Subcutaneous abdominal adipose tissue (tissue), 5 donors: ENCODE measurements around the gene PLCB1.

Source experiments
- H3K27ac ChIP-seq: one replicate; pipeline ENCODE4 v1.7.0; 2013; ENCODE audit warnings: low read depth, mild to moderate bottlenecking, inconsistent platforms, low read length, moderate library complexity
- H3K27me3 ChIP-seq, 5 donors: one replicate each; pipeline ENCODE4 v1.7.0; 2013; ENCODE audit warnings: low read length in 5 of 5, inconsistent platforms in 1 of 5; ENCODE audit not compliant: control insufficient read depth in 5 of 5, insufficient read depth in 4 of 5
- H3K36me3 ChIP-seq, 5 donors: one replicate each; pipeline ENCODE4 v1.7.0; 2013; ENCODE audit warnings: low read length in 5 of 5; ENCODE audit not compliant: control insufficient read depth in 5 of 5, insufficient read depth in 5 of 5
- H3K4me1 ChIP-seq, 5 donors: one replicate each; pipeline ENCODE4 v1.7.0; 2013; ENCODE audit warnings: low read length in 5 of 5, mild to moderate bottlenecking in 3 of 5, moderate library complexity in 1 of 5; ENCODE audit not compliant: control insufficient read depth in 5 of 5, insufficient read depth in 5 of 5
- H3K4me3 ChIP-seq, 5 donors: one replicate each; pipeline ENCODE4 v1.7.0; 2013; ENCODE audit warnings: low read length in 5 of 5, low read depth in 1 of 5
- H3K9ac ChIP-seq, 5 donors: one replicate each; pipeline ENCODE4 v1.7.0; 2013; ENCODE audit warnings: low read length in 5 of 5, mild to moderate bottlenecking in 4 of 5, moderate library complexity in 3 of 5
- H3K9me3 ChIP-seq, 5 donors: one replicate each; pipeline ENCODE4 v1.7.0; 2013; ENCODE audit warnings: low read length in 5 of 5; ENCODE audit not compliant: control insufficient read depth in 5 of 5
- donor health status: healthy.
- donor health status: healthy.
- donor health status: healthy.
- donor health status: healthy.
- donor health status: healthy.

Gene PLCB1

GRCh38 chr20:8670207-8670892, 538.3 kb downstream of the PLCB1 start:
- Histone ChIP-seq H3K27me3 (no peaks in the 10 kb centered on the region), H3K4me1 (peaks cover 0 to 13% (median 8%) of the 10 kb centered on the region in 5 donors), H3K9me3 (no peaks in the 10 kb centered on the region), H3K9ac (no peak overlapping the region), H3K27ac (no peak overlapping the region), H3K4me3 (peak overlapping the region in 1 of 5 donors; percentile 5), H3K36me3 (no peaks in the 10 kb centered on the region)

GRCh38 chr20:8670893-8671215, 538.8 kb downstream of the PLCB1 start:
- no peak overlapping the region for H3K9ac ChIP-seq
- no peaks in the 10 kb centered on the region for H3K36me3 ChIP-seq
- H3K27me3 ChIP-seq = no peaks in the 10 kb centered on the region
- peaks cover 0 to 13% (median 8%) of the 10 kb centered on the region in 5 donors for H3K4me1 ChIP-seq
- no peak overlapping the region for H3K27ac ChIP-seq
- peak overlapping the region in 1 of 5 donors; percentile 5 for H3K4me3 ChIP-seq
- no peaks in the 10 kb centered on the region for H3K9me3 ChIP-seq

- Histone ChIP-seq H3K9ac (no peak overlapping the region), H3K27ac (no peak overlapping the region), H3K4me1 (peaks cover 0 to 13% (median 8%) of the 10 kb centered on the region in 5 donors), H3K4me3 (no peak overlapping the region), H3K9me3 (no peaks in the 10 kb centered on the region), H3K27me3 (no peaks in the 10 kb centered on the region), H3K36me3 (no peaks in the 10 kb centered on the region)
Measured at GRCh38 chr20:8671370-8671961, 539.4 kb downstream of the PLCB1 start.

GRCh38 chr20:8673116-8673515, 541.0 kb downstream of the PLCB1 start:
- H3K4me3 ChIP-seq = no peak overlapping the region
- no peak overlapping the region for H3K9ac ChIP-seq
- H3K36me3 ChIP-seq = no peaks in the 10 kb centered on the region
- peaks cover 0 to 7% (median 0%) of the 10 kb centered on the region in 5 donors for H3K4me1 ChIP-seq
- H3K27ac ChIP-seq = no peak overlapping the region
- H3K9me3 ChIP-seq = no peaks in the 10 kb centered on the region
- H3K27me3 ChIP-seq = no peaks in the 10 kb centered on the region

GRCh38 chr20:8675896-8676295, 543.8 kb downstream of the PLCB1 start:
- no peaks in the 10 kb centered on the region for H3K36me3 ChIP-seq
- H3K27ac ChIP-seq = no peak overlapping the region
- no peak overlapping the region for H3K4me3 ChIP-seq
- no peaks in the 10 kb centered on the region for H3K9me3 ChIP-seq
- H3K4me1 ChIP-seq = peaks cover 0 to 2% (median 0%) of the 10 kb centered on the region in 5 donors
- no peaks in the 10 kb centered on the region for H3K27me3 ChIP-seq
- no peak overlapping the region for H3K9ac ChIP-seq

- H3K36me3 ChIP-seq = no peaks in the 10 kb centered on the region
- no peak overlapping the region for H3K9ac ChIP-seq
- no peak overlapping the region for H3K4me3 ChIP-seq
- H3K4me1 ChIP-seq = no peaks in the 10 kb centered on the region
- H3K27ac ChIP-seq = no peak overlapping the region
- no peaks in the 10 kb centered on the region for H3K9me3 ChIP-seq
- no peaks in the 10 kb centered on the region for H3K27me3 ChIP-seq
Measured at GRCh38 chr20:8678098-8678776, 546.2 kb downstream of the PLCB1 start.

GRCh38 chr20:8689337-8689736, 557.3 kb downstream of the PLCB1 start:
- Histone ChIP-seq H3K36me3 (peaks cover 0 to 4% (median 0%) of the 10 kb centered on the region in 5 donors), H3K4me3 (no peak overlapping the region), H3K27me3 (no peaks in the 10 kb centered on the region), H3K9ac (no peak overlapping the region), H3K4me1 (no peaks in the 10 kb centered on the region), H3K9me3 (peaks cover 0 to 4% (median 4%) of the 10 kb centered on the region in 5 donors), H3K27ac (no peak overlapping the region)

GRCh38 chr20:8690074-8690473, 558.0 kb downstream of the PLCB1 start:
- peak overlapping the region in 1 of 5 donors; percentile 28 for H3K4me3 ChIP-seq
- H3K9me3 ChIP-seq = peaks cover 0 to 4% (median 4%) of the 10 kb centered on the region in 5 donors
- peaks cover 0 to 2% (median 0%) of the 10 kb centered on the region in 5 donors for H3K36me3 ChIP-seq
- H3K9ac ChIP-seq = no peak overlapping the region
- H3K4me1 ChIP-seq = no peaks in the 10 kb centered on the region
- H3K27me3 ChIP-seq = no peaks in the 10 kb centered on the region
- H3K27ac ChIP-seq = no peak overlapping the region

- Histone ChIP-seq H3K4me3 (no peak overlapping the region), H3K9me3 (peaks cover 0 to 4% (median 4%) of the 10 kb centered on the region in 5 donors), H3K27me3 (no peaks in the 10 kb centered on the region), H3K9ac (no peak overlapping the region), H3K36me3 (peaks cover 0 to 4% (median 0%) of the 10 kb centered on the region in 5 donors), H3K4me1 (no peaks in the 10 kb centered on the region), H3K27ac (no peak overlapping the region)
Measured at GRCh38 chr20:8693709-8694108, 561.6 kb downstream of the PLCB1 start.

GRCh38 chr20:8700756-8701155, 568.7 kb downstream of the PLCB1 start:
- Histone ChIP-seq H3K4me3 (no peak overlapping the region), H3K9me3 (no peaks in the 10 kb centered on the region), H3K27ac (no peak overlapping the region), H3K36me3 (peaks cover 0 to 4% (median 0%) of the 10 kb centered on the region in 5 donors), H3K27me3 (no peaks in the 10 kb centered on the region), H3K9ac (no peak overlapping the region), H3K4me1 (no peaks in the 10 kb centered on the region)
